HepG2 (cell line): ENCODE measurements around the gene HRCT1. TPM values are rescaled to one million over a fixed set of nuclear protein-coding genes. Genes with fewer than 3 reads are reported as not detected.

Experiments
- CBX5 ChIP-seq: sonication (generic); formaldehyde crosslinking; IDR thresholded peaks from 2 replicates; pipeline ENCODE4 v1.4.0; 2020; ENCODE audit warnings: missing genetic modification reagents, borderline replicate concordance
- ETV5 ChIP-seq: IDR thresholded peaks from 2 replicates; pipeline ENCODE4 v1.6.1; 2018; ENCODE audit warnings: missing biosample characterization, missing genetic modification reagents, inconsistent platforms, borderline replicate concordance
- GABPA ChIP-seq, 2 experiments: IDR thresholded peaks; 2 replicates each; pipeline ENCODE4 v1.6.1; 2011 to 2016; ENCODE audit warnings: low read depth in 2 of 2, low read length in 1 of 2, missing biosample characterization in 1 of 2, missing genetic modification characterization in 1 of 2
- GLI4 ChIP-seq: sonication (generic); formaldehyde crosslinking; IDR thresholded peaks from 2 replicates; pipeline ENCODE4 v1.5.1; 2020; ENCODE audit warnings: missing genetic modification reagents, mild to moderate bottlenecking, moderate library complexity, borderline replicate concordance
- HDAC2 ChIP-seq: sonication (generic); formaldehyde crosslinking; IDR thresholded peaks from 2 replicates; pipeline ENCODE4 v1.4.0; 2020; ENCODE audit warnings: missing genetic modification reagents
- HDAC6 ChIP-seq: fragments of 200-600 bp; sonication (generic); IDR thresholded peaks from 2 replicates; pipeline ENCODE4 v1.7.0; 2017; ENCODE audit warnings: mild to moderate bottlenecking, antibody characterized with exemption, low read length, low read depth
- HNF4G ChIP-seq, 2 experiments: sonication (generic) in 1 of 2; formaldehyde crosslinking in 1 of 2; IDR thresholded peaks; 2 replicates each; pipeline versions ENCODE4 v1.4.0 to v1.6.1; 2011 to 2020; ENCODE audit warnings: borderline replicate concordance in 2 of 2, low read depth in 2 of 2, mild to moderate bottlenecking in 2 of 2, low read length in 1 of 2, missing genetic modification reagents in 1 of 2, moderate library complexity in 1 of 2
- HNRNPL ChIP-seq: fragments of 200-400 bp; formaldehyde crosslinking; IDR thresholded peaks from 2 replicates; pipeline ENCODE4 v1.6.1; 2017; ENCODE audit warnings: mild to moderate bottlenecking, low read depth, low read length
- MEIS1 ChIP-seq: sonication (generic); formaldehyde crosslinking; IDR thresholded peaks from 2 replicates; pipeline ENCODE4 v1.9.0; 2021; ENCODE audit warnings: mild to moderate bottlenecking, missing genetic modification reagents, moderate library complexity, borderline replicate concordance
- MIER2 ChIP-seq: IDR thresholded peaks from 2 replicates; pipeline ENCODE4 v1.6.1; 2016; ENCODE audit warnings: missing biosample characterization, missing genetic modification reagents
- MTA1 ChIP-seq: sonication (generic); formaldehyde crosslinking; IDR thresholded peaks from 2 replicates; pipeline ENCODE4 v1.4.0; 2020; ENCODE audit warnings: missing genetic modification reagents, mild to moderate bottlenecking, borderline replicate concordance
- MYC ChIP-seq: sonication (generic); formaldehyde crosslinking; IDR thresholded peaks from 2 replicates; pipeline ENCODE4 v1.9.0; 2021; ENCODE audit warnings: missing genetic modification reagents, borderline replicate concordance
- NR2F6 ChIP-seq, 2 experiments: IDR thresholded peaks; 2 replicates each; pipeline ENCODE4 v1.6.1; 2016; ENCODE audit warnings: antibody characterized with exemption in 1 of 2, mild to moderate bottlenecking in 1 of 2
- RBAK ChIP-seq: sonication (generic); formaldehyde crosslinking; IDR thresholded peaks from 2 replicates; pipeline ENCODE4 v1.5.1; 2020; ENCODE audit warnings: mild to moderate bottlenecking, missing genetic modification reagents
- SP4 ChIP-seq: sonication (generic); formaldehyde crosslinking; IDR thresholded peaks from 2 replicates; pipeline ENCODE4 v1.8.1; 2023; ENCODE audit warnings: mild to moderate bottlenecking, missing genetic modification reagents
- XRCC5 ChIP-seq: fragments of 200-400 bp; formaldehyde crosslinking; optimal IDR thresholded peaks from 2 replicates; pipeline ENCODE3; 2017; ENCODE audit warnings: mild to moderate bottlenecking, low read length
- ZBTB7A ChIP-seq: sonication (generic); formaldehyde crosslinking; IDR thresholded peaks from 2 replicates; pipeline ENCODE4 v1.8.0; 2022; ENCODE audit warnings: mild to moderate bottlenecking, missing genetic modification reagents
- ZMYM3 ChIP-seq: sonication (generic); formaldehyde crosslinking; IDR thresholded peaks from 2 replicates; pipeline ENCODE4 v1.5.1; 2020; ENCODE audit warnings: mild to moderate bottlenecking, missing genetic modification reagents
- ZNF205 ChIP-seq: IDR thresholded peaks from 2 replicates; pipeline ENCODE4 v1.6.1; 2018; ENCODE audit warnings: missing biosample characterization, missing genetic modification reagents
- ZNF563 ChIP-seq: sonication (generic); formaldehyde crosslinking; IDR thresholded peaks from 2 replicates; pipeline ENCODE4 v1.8.0; 2022; ENCODE audit warnings: mild to moderate bottlenecking, moderate library complexity, missing genetic modification reagents
- ZNF652 ChIP-seq: IDR thresholded peaks from 2 replicates; pipeline ENCODE4 v1.6.1; 2016; ENCODE audit warnings: low read depth, borderline replicate concordance
- polyA plus RNA-seq, 8 experiments: library from polyadenylated mRNA; depleted of rRNA in 3 of 8; stranded (reverse) in 7 of 8; unstranded in 1 of 8; fragments of >200 nt; fragmentation: Illumina TruSeq in 4 of 8; extraction: Trizol in 4 of 8; gene quantifications; 2 replicates each; pipeline versions ENCODE4 v1.2.1 to v1.2.3, GENCODE V29; 2011 to 2016; ENCODE audit warnings: low read depth in 4 of 8, missing spikeins in 1 of 8, mixed read lengths in 1 of 8; ENCODE audit not compliant: insufficient read depth in 1 of 8
- total RNA-seq, 5 experiments: library from RNA; depleted of rRNA; stranded (reverse); fragments of >200 nt; fragmentation: Illumina TruSeq; extraction: Trizol; gene quantifications; 2 replicates each; pipeline ENCODE4 v1.2.3, GENCODE V29; 2016; ENCODE audit warnings: low read depth in 1 of 5
- TF ChIP-seq, protein P1 (sequence below): IDR thresholded peaks from 2 replicates; pipeline ENCODE4 v1.4.0; 2020; ENCODE audit warnings: mild to moderate bottlenecking, missing genetic modification reagents
- TF ChIP-seq, protein P2 (sequence below): IDR thresholded peaks from 2 replicates; pipeline ENCODE4 v1.6.1; 2018; ENCODE audit warnings: missing genetic modification reagents
- TF ChIP-seq, protein P3 (sequence below): sonication (generic); formaldehyde crosslinking; IDR thresholded peaks from 2 replicates; pipeline ENCODE4 v1.4.0; 2020; ENCODE audit warnings: missing genetic modification reagents

The HRCT1 gene
- total and polyA plus RNA-seq, 2 of the 13 experiments (the other 11 are each of a cell fraction or from before 2014, with no cell fraction given), result 0.13 TPM; not detected in 1

DNA sequence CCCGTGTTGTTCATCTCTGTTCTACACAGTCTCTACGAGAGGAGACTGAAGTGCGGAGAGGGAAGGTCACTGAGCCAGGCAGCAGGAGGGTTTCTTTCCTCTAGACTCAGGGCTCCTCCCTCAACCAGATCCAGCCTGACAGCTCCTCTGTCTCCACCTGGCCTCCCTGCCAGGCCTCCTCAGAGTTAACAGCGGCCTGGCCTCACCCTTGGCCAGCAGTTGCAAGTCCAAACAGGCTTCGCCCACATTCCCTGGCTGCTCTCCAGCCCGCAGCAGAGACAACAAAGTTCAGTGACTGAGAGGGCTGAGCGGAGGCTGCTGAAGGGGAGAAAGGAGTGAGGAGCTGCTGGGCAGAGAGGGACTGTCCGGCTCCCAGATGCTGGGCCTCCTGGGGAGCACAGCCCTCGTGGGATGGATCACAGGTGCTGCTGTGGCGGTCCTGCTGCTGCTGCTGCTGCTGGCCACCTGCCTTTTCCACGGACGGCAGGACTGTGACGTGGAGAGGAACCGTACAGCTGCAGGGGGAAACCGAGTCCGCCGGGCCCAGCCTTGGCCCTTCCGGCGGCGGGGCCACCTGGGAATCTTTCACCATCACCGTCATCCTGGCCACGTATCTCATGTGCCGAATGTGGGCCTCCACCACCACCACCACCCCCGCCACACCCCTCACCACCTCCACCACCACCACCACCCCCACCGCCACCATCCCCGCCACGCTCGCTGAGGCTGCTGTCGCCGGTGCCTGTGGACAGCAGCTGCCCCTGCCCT is at the start of gene HRCT1 (continued):
- TF ChIP-seq ZBTB7A (CRISPR knock-in tag), result 0 out of 2 replicates have a peak, but pooled peaks have one; percentile 32
- TF ChIP-seq ZNF205, result 0 out of 2 replicates have a peak, but pooled peaks have one; percentile 64
- TF ChIP-seq SP4, result 0 out of 2 replicates have a peak, but pooled peaks have one; percentile 18
- TF ChIP-seq HNRNPL, result 0 out of 2 replicates have a peak, but pooled peaks have one; percentile 43
- peak; percentile 82; the same call in 1 of the 2 replicates for TF ChIP-seq HNF4G (IDR thresholded peaks at IDR 0.05; ENCODE audit: borderline replicate concordance, low read depth, low read length)
- peak; percentile 57; the same call in 1 of the 2 replicates for TF ChIP-seq HNF4G (CRISPR knock-in tag; IDR thresholded peaks at IDR 0.05; ENCODE audit: borderline replicate concordance, low read depth)
- TF ChIP-seq CBX5 (CRISPR knock-in tag), result peak; percentile 71; the same call in 1 of the 2 replicates
- TF ChIP-seq, protein P1, sequence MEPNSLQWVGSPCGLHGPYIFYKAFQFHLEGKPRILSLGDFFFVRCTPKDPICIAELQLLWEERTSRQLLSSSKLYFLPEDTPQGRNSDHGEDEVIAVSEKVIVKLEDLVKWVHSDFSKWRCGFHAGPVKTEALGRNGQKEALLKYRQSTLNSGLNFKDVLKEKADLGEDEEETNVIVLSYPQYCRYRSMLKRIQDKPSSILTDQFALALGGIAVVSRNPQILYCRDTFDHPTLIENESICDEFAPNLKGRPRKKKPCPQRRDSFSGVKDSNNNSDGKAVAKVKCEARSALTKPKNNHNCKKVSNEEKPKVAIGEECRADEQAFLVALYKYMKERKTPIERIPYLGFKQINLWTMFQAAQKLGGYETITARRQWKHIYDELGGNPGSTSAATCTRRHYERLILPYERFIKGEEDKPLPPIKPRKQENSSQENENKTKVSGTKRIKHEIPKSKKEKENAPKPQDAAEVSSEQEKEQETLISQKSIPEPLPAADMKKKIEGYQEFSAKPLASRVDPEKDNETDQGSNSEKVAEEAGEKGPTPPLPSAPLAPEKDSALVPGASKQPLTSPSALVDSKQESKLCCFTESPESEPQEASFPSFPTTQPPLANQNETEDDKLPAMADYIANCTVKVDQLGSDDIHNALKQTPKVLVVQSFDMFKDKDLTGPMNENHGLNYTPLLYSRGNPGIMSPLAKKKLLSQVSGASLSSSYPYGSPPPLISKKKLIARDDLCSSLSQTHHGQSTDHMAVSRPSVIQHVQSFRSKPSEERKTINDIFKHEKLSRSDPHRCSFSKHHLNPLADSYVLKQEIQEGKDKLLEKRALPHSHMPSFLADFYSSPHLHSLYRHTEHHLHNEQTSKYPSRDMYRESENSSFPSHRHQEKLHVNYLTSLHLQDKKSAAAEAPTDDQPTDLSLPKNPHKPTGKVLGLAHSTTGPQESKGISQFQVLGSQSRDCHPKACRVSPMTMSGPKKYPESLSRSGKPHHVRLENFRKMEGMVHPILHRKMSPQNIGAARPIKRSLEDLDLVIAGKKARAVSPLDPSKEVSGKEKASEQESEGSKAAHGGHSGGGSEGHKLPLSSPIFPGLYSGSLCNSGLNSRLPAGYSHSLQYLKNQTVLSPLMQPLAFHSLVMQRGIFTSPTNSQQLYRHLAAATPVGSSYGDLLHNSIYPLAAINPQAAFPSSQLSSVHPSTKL (CRISPR knock-in tag), result peak; percentile 67
- TF ChIP-seq MTA1 (CRISPR knock-in tag), result peak; percentile 65; the same call in 1 of the 2 replicates
- TF ChIP-seq MIER2 (CRISPR knock-in tag), result peak; percentile 39; the same call in 1 of the 2 replicates
- TF ChIP-seq, protein P2, sequence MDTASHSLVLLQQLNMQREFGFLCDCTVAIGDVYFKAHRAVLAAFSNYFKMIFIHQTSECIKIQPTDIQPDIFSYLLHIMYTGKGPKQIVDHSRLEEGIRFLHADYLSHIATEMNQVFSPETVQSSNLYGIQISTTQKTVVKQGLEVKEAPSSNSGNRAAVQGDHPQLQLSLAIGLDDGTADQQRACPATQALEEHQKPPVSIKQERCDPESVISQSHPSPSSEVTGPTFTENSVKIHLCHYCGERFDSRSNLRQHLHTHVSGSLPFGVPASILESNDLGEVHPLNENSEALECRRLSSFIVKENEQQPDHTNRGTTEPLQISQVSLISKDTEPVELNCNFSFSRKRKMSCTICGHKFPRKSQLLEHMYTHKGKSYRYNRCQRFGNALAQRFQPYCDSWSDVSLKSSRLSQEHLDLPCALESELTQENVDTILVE, result 0 out of 2 replicates have a peak, but pooled peaks have one; percentile 40
- TF ChIP-seq RBAK (CRISPR knock-in tag), result no peak
- TF ChIP-seq ZNF652 (CRISPR knock-in tag), result peak; percentile 60; the same call in 1 of the 2 replicates
- no peak for TF ChIP-seq GLI4
- TF ChIP-seq XRCC5, result peak; percentile 64
- TF ChIP-seq ETV5, result 0 out of 2 replicates have a peak, but pooled peaks have one; percentile 27
- TF ChIP-seq, protein P3, sequence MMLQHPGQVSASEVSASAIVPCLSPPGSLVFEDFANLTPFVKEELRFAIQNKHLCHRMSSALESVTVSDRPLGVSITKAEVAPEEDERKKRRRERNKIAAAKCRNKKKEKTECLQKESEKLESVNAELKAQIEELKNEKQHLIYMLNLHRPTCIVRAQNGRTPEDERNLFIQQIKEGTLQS (CRISPR knock-in tag), result no peak
- no peak for TF ChIP-seq GABPA (IDR thresholded peaks at IDR 0.05; ENCODE audit: low read depth, low read length)
- TF ChIP-seq GABPA (CRISPR knock-in tag; IDR thresholded peaks at IDR 0.05; ENCODE audit: low read depth), result no peak
- no peak for TF ChIP-seq HDAC6
- peak; percentile 59; the same call in 1 of the 2 replicates for TF ChIP-seq ZNF563 (CRISPR knock-in tag)
- TF ChIP-seq MYC, result peak; percentile 53; the same call in 1 of the 2 replicates
- TF ChIP-seq HDAC2 (CRISPR knock-in tag), result peak; percentile 87
- TF ChIP-seq MEIS1, result peak; percentile 30; the same call in 1 of the 2 replicates
- TF ChIP-seq ZMYM3 (CRISPR knock-in tag), result peak; percentile 99
- no peak for TF ChIP-seq NR2F6 (IDR thresholded peaks at IDR 0.05)
- TF ChIP-seq NR2F6 (CRISPR knock-in tag; IDR thresholded peaks at IDR 0.05), result peak; percentile 29; the same call in 1 of the 2 replicates
